ENCODE measurements around the gene STK32B.

DNA sequence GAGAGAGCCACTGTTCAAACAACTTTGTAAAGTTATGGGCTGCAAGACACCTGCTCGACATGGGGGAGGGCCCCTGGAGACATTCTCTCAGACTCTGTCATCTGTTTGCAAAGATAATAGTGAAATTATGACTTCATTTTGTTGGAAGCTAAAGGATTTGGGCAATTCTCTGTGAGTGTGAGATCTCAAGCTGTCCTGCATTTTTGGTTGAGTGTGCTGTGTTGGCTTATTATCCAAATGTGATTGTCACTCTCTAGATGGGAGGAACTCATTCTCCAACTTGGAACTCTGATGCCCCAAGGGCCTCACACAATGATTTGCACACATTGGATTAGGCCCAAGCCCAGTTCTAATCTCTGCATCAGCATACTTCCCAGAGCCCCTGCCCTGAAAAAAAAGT, 63.7 kb downstream of the STK32B start:
- TF ChIP-seq CTCF (IDR thresholded peaks at IDR 0.05): no peak
- no peak for TF ChIP-seq USF2 (IDR thresholded peaks at IDR 0.05)
- TF ChIP-seq MAFK (IDR thresholded peaks at IDR 0.05; ENCODE audit: partially characterized antibody): no peak
- no peak for TF ChIP-seq RAD21 (conservative IDR thresholded peaks at IDR 0.05 in 1 of 2, IDR thresholded peaks at IDR 0.05 in 1 of 2)
- no peak for TF ChIP-seq BHLHE40 (IDR thresholded peaks at IDR 0.05; ENCODE audit: low read depth, low read length)
- no peak for TF ChIP-seq CEBPB (IDR thresholded peaks at IDR 0.05)
- TF ChIP-seq EHF (CRISPR knock-in tag; IDR thresholded peaks at IDR 0.05): no peak

Data from A549 (cell line).